Stimulated activated memory B cell treated with anti-CD40 and anti-IgM and Interleukin-4, amounts not matched to agents 10 μg/mL and 1 μg/mL and 100 μg/mL, for 72 hours (primary cell): ENCODE data around the gene SETD1A.
A peak's percentile ranks its signal among the peaks of the same experiment; 100 is the strongest.
"Not testable (repeated sequence)": the region's sequence is repeated elsewhere in the genome, so short reads cannot be mapped to it uniquely, and the experiment has no call there.

Source experiments
- ATAC-seq: fragments of 150-1000 bp; cut with Tn5 transposase; 2 replicates; pipeline ENCODE4 v1.10.0; 2021
- H3K27ac Mint-ChIP-seq: one replicate; pipeline ENCODE4 v1.8.0; 2022; ENCODE audit warnings: mild to moderate bottlenecking, mixed read lengths
- H3K27me3 Mint-ChIP-seq: one replicate; pipeline ENCODE4 v1.8.0; 2022; ENCODE audit warnings: mixed read lengths
- H3K36me3 Mint-ChIP-seq: one replicate; pipeline ENCODE4 v1.8.0; 2022; ENCODE audit warnings: mixed read lengths
- H3K4me1 Mint-ChIP-seq: one replicate; pipeline ENCODE4 v1.8.0; 2022; ENCODE audit warnings: mixed read lengths
- H3K4me3 Mint-ChIP-seq: one replicate; pipeline ENCODE4 v1.8.0; 2022; ENCODE audit warnings: mild to moderate bottlenecking, moderate library complexity, mixed read lengths
- H3K9me3 Mint-ChIP-seq: one replicate; pipeline ENCODE4 v1.8.0; 2022; ENCODE audit warnings: mixed read lengths

Gene SETD1A

GRCh38 chr16:30925632-30925987, 31.9 kb upstream of the SETD1A start:
- H3K4me1 Mint-ChIP-seq: peaks cover 42% of the 10 kb centered on the region
- H3K9me3 Mint-ChIP-seq: no peaks in the 10 kb centered on the region
- H3K4me3 Mint-ChIP-seq: no peak overlapping the region
- H3K27ac Mint-ChIP-seq: peak overlapping the region; percentile 50
- no peak for ATAC-seq
- H3K27me3 Mint-ChIP-seq: no peaks in the 10 kb centered on the region
- peaks cover 16% of the 10 kb centered on the region for H3K36me3 Mint-ChIP-seq

- Mint-ChIP-seq H3K4me1 (peaks cover 37% of the 10 kb centered on the region), H3K27ac (peak overlapping the region; percentile 50), H3K36me3 (peaks cover 22% of the 10 kb centered on the region), H3K4me3 (peak overlapping the region; percentile 0), H3K9me3 (no peaks in the 10 kb centered on the region), H3K27me3 (no peaks in the 10 kb centered on the region)
- ATAC-seq: no peak
Observed at GRCh38 chr16:30925995-30926811, 31.4 kb upstream of the SETD1A start.

GRCh38 chr16:30926937-30927788, 30.4 kb upstream of the SETD1A start:
- peaks cover 27% of the 10 kb centered on the region for H3K4me1 Mint-ChIP-seq
- no peaks in the 10 kb centered on the region for H3K9me3 Mint-ChIP-seq
- ATAC-seq: no peak
- no peaks in the 10 kb centered on the region for H3K27me3 Mint-ChIP-seq
- peaks cover 28% of the 10 kb centered on the region for H3K36me3 Mint-ChIP-seq
- peak overlapping the region; percentile 50 for H3K27ac Mint-ChIP-seq
- H3K4me3 Mint-ChIP-seq: no peak overlapping the region

DNA sequence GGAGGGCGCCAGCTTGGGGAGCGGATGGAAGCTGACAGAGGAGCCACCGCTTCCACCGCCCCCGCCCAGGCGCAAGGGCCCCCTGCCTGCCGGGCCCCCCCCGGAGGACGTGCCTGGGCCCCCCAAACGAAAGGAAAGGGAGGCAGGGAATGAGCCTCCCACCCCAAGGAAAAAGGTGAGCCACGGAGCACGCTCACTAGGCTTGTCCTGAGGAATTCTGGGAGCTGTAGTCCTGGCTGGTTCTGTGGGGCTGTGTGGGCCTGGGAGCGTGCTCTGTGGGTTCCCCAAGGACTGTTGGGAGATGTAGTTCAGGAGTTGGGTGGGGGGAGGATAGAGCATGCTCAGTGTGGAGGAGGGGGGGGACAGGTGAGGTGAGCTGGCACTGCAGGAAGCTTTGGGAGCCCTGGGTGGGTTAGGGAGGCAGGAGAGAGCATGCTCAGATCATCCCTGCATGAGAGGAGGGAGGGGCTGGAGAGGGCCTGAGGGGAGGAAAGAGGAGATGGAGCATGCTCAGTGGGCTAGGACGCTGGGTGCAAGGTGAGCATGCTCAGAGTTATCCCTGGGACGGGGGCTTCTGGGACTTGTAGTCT, 29.7 kb upstream of the SETD1A start:
- peak; percentile 10 for ATAC-seq
- Mint-ChIP-seq H3K9me3 (no peaks in the 10 kb centered on the region), H3K4me3 (no peak overlapping the region), H3K27me3 (no peaks in the 10 kb centered on the region), H3K27ac (no peak overlapping the region), H3K36me3 (peaks cover 35% of the 10 kb centered on the region), H3K4me1 (peaks cover 26% of the 10 kb centered on the region)

DNA sequence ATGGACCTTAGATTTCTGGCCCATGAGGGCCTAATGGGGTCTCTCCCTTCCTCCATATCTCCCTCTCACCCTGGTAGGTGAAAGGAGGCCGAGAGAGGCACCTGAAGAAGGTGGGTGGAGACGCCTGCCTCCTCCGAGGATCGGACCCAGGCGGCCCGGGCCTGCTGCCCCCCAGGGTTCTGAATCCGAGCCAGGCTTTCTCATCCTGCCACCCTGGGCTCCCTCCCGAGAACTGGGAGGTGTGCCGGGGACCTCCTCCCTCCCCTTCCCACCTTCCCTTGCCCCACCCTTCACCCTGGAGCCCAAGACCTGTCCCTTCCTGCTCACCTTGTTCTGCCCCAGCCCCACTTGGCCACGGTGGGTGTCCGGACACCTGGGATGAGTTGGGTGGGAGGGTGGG, 29.2 kb upstream of the SETD1A start:
- peaks cover 35% of the 10 kb centered on the region for H3K36me3 Mint-ChIP-seq
- no peaks in the 10 kb centered on the region for H3K27me3 Mint-ChIP-seq
- no peak overlapping the region for H3K27ac Mint-ChIP-seq
- H3K4me1 Mint-ChIP-seq: peaks cover 26% of the 10 kb centered on the region
- no peak overlapping the region for H3K4me3 Mint-ChIP-seq
- ATAC-seq: no peak
- no peaks in the 10 kb centered on the region for H3K9me3 Mint-ChIP-seq

DNA sequence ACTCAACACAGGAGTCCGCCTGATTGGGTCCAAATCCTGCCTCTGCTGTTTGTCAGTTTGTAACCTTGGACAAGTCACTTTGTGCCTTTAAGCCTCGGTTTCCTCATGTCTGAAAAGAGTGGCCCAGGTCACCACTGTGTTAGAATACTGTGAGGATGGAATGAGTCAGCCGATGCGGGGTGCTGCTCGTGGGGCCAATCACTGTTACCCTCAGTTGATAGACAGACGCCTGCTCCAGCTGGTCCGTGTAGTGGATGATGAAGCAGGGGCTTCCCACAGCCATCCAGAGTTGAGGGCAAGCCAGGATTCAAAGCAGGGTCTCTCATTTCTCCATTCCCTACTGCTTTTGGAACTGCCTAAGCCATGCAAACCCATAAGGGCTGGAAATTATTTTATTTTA, 28.4 kb upstream of the SETD1A start:
- no peak for ATAC-seq
- H3K9me3 Mint-ChIP-seq: no peaks in the 10 kb centered on the region

GRCh38 chr16:30930160-30930571, 27.4 kb upstream of the SETD1A start:
- H3K27ac Mint-ChIP-seq: no peak overlapping the region
- H3K9me3 Mint-ChIP-seq: no peaks in the 10 kb centered on the region
- no peak overlapping the region for H3K4me3 Mint-ChIP-seq
- no peak for ATAC-seq
- H3K27me3 Mint-ChIP-seq: no peaks in the 10 kb centered on the region
- H3K4me1 Mint-ChIP-seq: peaks cover 24% of the 10 kb centered on the region
- H3K36me3 Mint-ChIP-seq: peaks cover 42% of the 10 kb centered on the region

More for the DNA sequence above, 28.4 kb upstream of the SETD1A start:
- Mint-ChIP-seq H3K27ac (no peak overlapping the region), H3K4me3 (no peak overlapping the region), H3K27me3 (no peaks in the 10 kb centered on the region), H3K36me3 (peaks cover 35% of the 10 kb centered on the region), H3K4me1 (peaks cover 26% of the 10 kb centered on the region)

DNA sequence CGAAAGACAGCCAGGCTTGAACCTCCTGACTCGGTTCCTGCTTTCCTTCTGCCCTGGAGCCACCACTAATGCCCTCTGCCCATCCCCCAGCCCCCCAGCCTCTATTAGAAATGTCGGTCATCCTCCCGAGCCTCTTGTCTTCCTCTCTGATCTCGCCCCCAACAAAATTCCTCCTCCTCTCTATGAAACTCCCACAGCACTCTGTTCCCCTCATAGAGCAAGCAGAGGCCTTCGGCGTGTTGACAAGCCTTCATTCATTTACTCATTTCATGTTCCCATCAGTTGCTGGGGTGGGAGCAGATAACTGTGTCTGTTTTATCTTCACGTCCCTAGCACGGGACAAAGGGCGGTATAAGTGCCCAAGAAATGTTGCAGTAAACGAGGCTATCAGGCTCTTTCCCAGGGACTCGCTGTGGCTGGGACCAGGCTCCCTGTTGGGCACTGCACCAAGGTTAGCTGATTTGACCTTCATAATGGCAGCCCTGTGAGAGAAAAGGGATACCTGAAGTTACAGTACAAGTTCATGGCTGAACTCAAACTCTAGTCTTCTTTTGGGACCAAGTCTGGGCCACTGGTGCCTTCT, 26.4 kb upstream of the SETD1A start:
- ATAC-seq: no peak
- no peak overlapping the region for H3K27ac Mint-ChIP-seq

GRCh38 chr16:30934827-30935557, 22.6 kb upstream of the SETD1A start:
- peaks cover 33% of the 10 kb centered on the region for H3K36me3 Mint-ChIP-seq
- H3K27ac Mint-ChIP-seq: peak overlapping the region; percentile 34
- no peak overlapping the region for H3K4me3 Mint-ChIP-seq
- no peak for ATAC-seq
- peaks cover 19% of the 10 kb centered on the region for H3K4me1 Mint-ChIP-seq
- H3K9me3 Mint-ChIP-seq: no peaks in the 10 kb centered on the region
- no peaks in the 10 kb centered on the region for H3K27me3 Mint-ChIP-seq

More for the DNA sequence above, 26.4 kb upstream of the SETD1A start:
- H3K27me3 Mint-ChIP-seq: no peaks in the 10 kb centered on the region
- no peak overlapping the region for H3K4me3 Mint-ChIP-seq
- peaks cover 20% of the 10 kb centered on the region for H3K4me1 Mint-ChIP-seq
- peaks cover 42% of the 10 kb centered on the region for H3K36me3 Mint-ChIP-seq
- no peaks in the 10 kb centered on the region for H3K9me3 Mint-ChIP-seq

DNA sequence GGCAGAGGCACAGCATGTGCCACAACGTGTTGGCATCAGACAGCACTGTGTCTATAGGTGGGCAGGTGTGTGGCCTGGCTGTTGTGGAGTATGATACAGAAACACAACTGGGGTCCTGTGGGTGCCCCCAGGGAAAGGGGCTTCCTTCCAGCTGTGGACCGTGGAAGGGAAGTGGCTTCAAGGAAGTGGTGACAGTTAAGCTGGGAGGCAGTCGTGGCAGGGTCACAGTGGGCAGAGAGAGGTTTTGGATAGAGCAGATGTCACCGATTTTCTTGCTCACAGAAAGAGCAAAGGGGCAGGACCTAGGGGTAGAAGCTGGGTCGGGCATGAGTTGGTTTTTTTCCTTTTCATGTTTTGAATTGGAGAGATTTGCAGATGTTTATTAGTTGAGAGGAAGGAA, 19.9 kb upstream of the SETD1A start:
- H3K36me3 Mint-ChIP-seq: peaks cover 13% of the 10 kb centered on the region
- ATAC-seq: no peak
- H3K27ac Mint-ChIP-seq: no peak overlapping the region
- H3K27me3 Mint-ChIP-seq: no peaks in the 10 kb centered on the region
- H3K9me3 Mint-ChIP-seq: no peaks in the 10 kb centered on the region
- no peak overlapping the region for H3K4me3 Mint-ChIP-seq
- H3K4me1 Mint-ChIP-seq: peaks cover 36% of the 10 kb centered on the region

- Mint-ChIP-seq H3K4me1 (peaks cover 38% of the 10 kb centered on the region), H3K36me3 (peaks cover 21% of the 10 kb centered on the region)
- not testable (repeated sequence) for H3K4me3 Mint-ChIP-seq, ATAC-seq, H3K27me3 Mint-ChIP-seq, H3K9me3 Mint-ChIP-seq, H3K27ac Mint-ChIP-seq
Observed at GRCh38 chr16:30939571-30939970, 18.0 kb upstream of the SETD1A start.

DNA sequence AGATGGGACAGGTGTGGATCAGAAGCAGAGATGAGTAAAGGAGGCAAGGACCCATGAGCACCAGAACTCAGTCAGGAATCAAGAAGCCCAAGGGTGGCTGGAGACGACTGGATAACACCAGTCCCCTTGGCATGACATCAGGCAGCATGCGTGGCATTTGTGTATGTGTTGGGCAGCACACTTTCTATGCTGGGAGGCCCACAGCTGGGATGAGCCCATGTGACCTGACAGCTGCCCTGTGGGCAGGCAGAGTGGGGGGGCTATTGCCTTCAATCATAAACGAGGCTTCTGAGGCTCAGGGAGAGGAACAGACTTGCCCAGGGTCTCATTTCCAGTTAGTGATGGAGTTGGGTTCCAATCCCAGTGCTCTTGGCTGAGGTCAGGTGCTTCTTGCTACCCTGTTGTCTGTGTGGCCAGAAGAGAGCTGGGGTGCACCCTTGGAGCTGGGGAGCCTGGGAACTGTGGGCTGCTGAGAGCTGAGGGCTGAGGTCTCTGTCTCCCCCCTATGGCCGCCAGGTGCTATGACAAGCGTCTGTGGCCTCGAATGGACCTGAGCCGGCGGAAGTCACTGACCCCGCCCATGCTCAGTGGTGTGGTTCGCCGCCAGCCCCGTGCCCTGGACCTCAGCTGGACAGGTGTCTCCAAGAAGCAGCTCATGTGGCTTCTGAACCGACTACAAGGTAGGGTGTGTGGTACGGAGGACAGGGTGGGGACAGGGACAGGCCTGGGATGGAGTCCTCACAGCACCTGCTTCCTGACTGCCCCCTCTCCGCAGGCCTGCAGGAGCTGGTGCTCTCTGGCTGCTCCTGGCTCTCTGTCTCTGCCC, 15.7 kb upstream of the SETD1A start:
- ATAC-seq: peak; percentile 95
- H3K9me3 Mint-ChIP-seq: no peaks in the 10 kb centered on the region
- peak overlapping the region; percentile 54 for H3K27ac Mint-ChIP-seq
- peaks cover 23% of the 10 kb centered on the region for H3K36me3 Mint-ChIP-seq
- H3K4me1 Mint-ChIP-seq: peaks cover 29% of the 10 kb centered on the region
- H3K4me3 Mint-ChIP-seq: peak overlapping the region; percentile 59
- H3K27me3 Mint-ChIP-seq: no peaks in the 10 kb centered on the region

DNA sequence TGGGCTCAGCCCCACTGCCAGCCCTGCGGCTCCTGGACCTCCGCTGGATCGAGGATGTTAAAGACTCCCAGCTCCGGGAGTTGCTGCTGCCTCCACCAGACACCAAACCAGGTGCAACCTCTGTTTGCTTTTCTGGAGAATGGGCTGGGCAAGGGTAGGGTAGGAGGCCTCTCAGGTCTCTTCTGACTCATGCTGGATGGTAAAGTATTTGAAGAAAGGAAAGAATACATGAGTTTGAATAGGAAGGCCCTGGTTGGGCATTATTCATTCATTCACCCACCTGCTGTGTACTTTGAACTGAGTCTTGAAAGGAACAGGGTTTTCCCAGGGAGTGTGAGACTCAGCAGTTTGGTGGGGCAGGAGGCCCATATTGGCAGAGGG, 15.1 kb upstream of the SETD1A start:
- Mint-ChIP-seq H3K36me3 (peaks cover 28% of the 10 kb centered on the region), H3K4me1 (peaks cover 27% of the 10 kb centered on the region), H3K9me3 (no peaks in the 10 kb centered on the region), H3K4me3 (peak overlapping the region; percentile 59), H3K27me3 (no peaks in the 10 kb centered on the region), H3K27ac (peak overlapping the region; percentile 54)
- no peak for ATAC-seq

- H3K36me3 Mint-ChIP-seq: peaks cover 29% of the 10 kb centered on the region
- peak overlapping the region; percentile 2 for H3K27ac Mint-ChIP-seq
- ATAC-seq: no peak
- H3K27me3 Mint-ChIP-seq: no peaks in the 10 kb centered on the region
- no peaks in the 10 kb centered on the region for H3K9me3 Mint-ChIP-seq
- no peak overlapping the region for H3K4me3 Mint-ChIP-seq
- H3K4me1 Mint-ChIP-seq: peaks cover 20% of the 10 kb centered on the region
Observed at GRCh38 chr16:30944352-30944751, 13.2 kb upstream of the SETD1A start.
